ENCODE results near the gene ULK2. TPM values are rescaled to one million over a fixed set of nuclear protein-coding genes. Genes with fewer than 3 reads are reported as not detected.

The ULK2 gene
- total RNA-seq, 1 experiment from 2014 or later, result 22.8 TPM

DNA sequence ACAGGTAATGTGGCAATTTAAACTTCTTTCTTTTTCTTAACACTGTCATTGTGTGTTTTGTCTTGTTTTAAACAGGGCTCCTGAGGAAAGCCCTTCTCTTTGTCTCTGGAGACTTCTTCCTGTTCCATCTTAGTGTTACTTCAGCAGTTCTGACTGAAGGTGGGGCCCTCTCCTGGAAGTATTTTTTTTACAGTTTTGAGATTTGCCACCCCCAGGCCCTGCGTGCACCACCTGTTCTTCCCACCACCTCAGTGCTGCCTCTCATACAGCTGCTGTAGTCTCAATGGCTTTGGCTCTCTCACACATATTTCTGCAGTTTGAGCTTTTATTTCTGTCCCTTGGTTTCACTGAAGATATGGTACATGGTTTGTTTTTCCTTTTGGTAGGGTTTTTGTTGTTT is 67.2 kb downstream of the ULK2 start:
- ChIA-PET CTCF (no interaction called here), POLR2A (no interaction called here)
- Histone ChIP-seq H3K36me3 (ENCODE audit: control insufficient read depth, insufficient read depth, low read length) (peaks cover 9% of the 10 kb centered on the region), H3K4me3 (ENCODE audit: low read depth in 2 of 2, low read length in 2 of 2) (no peak overlapping the region), H3K9me3 (ENCODE audit: control insufficient read depth, insufficient read depth, low read depth, low read length) (no peaks in the 10 kb centered on the region), H3K4me1 (ENCODE audit: control insufficient read depth, insufficient read depth, low read length) (no peaks in the 10 kb centered on the region), H3K27ac (ENCODE audit: low read length) (no peak overlapping the region), H3K27me3 (ENCODE audit: control insufficient read depth, insufficient read depth, low read length) (no peaks in the 10 kb centered on the region)
- DNase-seq (ENCODE audit: low read depth, low spot score) (no peak), ATAC-seq (no peak)
- BruUV-seq (replicated peaks), result no TSS peak
- no peak for TF ChIP-seq TCF7L2 (IDR thresholded peaks at IDR 0.05; ENCODE audit: low read depth, low read length)
- TF ChIP-seq, protein P1, sequence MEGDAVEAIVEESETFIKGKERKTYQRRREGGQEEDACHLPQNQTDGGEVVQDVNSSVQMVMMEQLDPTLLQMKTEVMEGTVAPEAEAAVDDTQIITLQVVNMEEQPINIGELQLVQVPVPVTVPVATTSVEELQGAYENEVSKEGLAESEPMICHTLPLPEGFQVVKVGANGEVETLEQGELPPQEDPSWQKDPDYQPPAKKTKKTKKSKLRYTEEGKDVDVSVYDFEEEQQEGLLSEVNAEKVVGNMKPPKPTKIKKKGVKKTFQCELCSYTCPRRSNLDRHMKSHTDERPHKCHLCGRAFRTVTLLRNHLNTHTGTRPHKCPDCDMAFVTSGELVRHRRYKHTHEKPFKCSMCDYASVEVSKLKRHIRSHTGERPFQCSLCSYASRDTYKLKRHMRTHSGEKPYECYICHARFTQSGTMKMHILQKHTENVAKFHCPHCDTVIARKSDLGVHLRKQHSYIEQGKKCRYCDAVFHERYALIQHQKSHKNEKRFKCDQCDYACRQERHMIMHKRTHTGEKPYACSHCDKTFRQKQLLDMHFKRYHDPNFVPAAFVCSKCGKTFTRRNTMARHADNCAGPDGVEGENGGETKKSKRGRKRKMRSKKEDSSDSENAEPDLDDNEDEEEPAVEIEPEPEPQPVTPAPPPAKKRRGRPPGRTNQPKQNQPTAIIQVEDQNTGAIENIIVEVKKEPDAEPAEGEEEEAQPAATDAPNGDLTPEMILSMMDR (IDR thresholded peaks at IDR 0.05), result 0 out of 2 replicates have a peak, but pooled peaks have one; percentile 16
- intact Hi-C loops (cut with micrococcal nuclease; ENCODE audit: unreplicated experiment), result no loop called here
- in situ Hi-C loops (cut with HindIII; ENCODE audit: low pct_unique_long_range_greater_than_20kb, low sequenced_read_pairs), result no loop called here

- no peak overlapping the region for H3K27ac ChIP-seq (ENCODE audit: low read length)
- H3K4me3 ChIP-seq (ENCODE audit: low read depth in 2 of 2, low read length in 2 of 2), result no peak overlapping the region
- no peak for TF ChIP-seq TCF7L2 (IDR thresholded peaks at IDR 0.05; ENCODE audit: low read depth, low read length)
- no peak for TF ChIP-seq POLR2AphosphoS5 (IDR thresholded peaks at IDR 0.05; ENCODE audit: low read depth, low read length)
- no peak for TF ChIP-seq SIN3A (IDR thresholded peaks at IDR 0.05; ENCODE audit: borderline replicate concordance, insufficient read depth, low read depth, low read length)
- TF ChIP-seq, protein P1 (IDR thresholded peaks at IDR 0.05), result no peak
- TF ChIP-seq, protein P2, sequence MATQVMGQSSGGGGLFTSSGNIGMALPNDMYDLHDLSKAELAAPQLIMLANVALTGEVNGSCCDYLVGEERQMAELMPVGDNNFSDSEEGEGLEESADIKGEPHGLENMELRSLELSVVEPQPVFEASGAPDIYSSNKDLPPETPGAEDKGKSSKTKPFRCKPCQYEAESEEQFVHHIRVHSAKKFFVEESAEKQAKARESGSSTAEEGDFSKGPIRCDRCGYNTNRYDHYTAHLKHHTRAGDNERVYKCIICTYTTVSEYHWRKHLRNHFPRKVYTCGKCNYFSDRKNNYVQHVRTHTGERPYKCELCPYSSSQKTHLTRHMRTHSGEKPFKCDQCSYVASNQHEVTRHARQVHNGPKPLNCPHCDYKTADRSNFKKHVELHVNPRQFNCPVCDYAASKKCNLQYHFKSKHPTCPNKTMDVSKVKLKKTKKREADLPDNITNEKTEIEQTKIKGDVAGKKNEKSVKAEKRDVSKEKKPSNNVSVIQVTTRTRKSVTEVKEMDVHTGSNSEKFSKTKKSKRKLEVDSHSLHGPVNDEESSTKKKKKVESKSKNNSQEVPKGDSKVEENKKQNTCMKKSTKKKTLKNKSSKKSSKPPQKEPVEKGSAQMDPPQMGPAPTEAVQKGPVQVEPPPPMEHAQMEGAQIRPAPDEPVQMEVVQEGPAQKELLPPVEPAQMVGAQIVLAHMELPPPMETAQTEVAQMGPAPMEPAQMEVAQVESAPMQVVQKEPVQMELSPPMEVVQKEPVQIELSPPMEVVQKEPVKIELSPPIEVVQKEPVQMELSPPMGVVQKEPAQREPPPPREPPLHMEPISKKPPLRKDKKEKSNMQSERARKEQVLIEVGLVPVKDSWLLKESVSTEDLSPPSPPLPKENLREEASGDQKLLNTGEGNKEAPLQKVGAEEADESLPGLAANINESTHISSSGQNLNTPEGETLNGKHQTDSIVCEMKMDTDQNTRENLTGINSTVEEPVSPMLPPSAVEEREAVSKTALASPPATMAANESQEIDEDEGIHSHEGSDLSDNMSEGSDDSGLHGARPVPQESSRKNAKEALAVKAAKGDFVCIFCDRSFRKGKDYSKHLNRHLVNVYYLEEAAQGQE (IDR thresholded peaks at IDR 0.05; ENCODE audit: insufficient read depth in 1 of 2, low read depth in 2 of 2, low read length in 1 of 2), result no peak
- DNase-seq (ENCODE audit: low read depth, low spot score) (no peak), ATAC-seq (no peak)
- no TSS peak for BruUV-seq (replicated peaks)
- CTCF ChIA-PET, result no interaction called here
- POLR2A ChIA-PET, result no interaction called here
- H3K9me3 ChIP-seq (ENCODE audit: control insufficient read depth, insufficient read depth, low read depth, low read length), result no peaks in the 10 kb centered on the region
- no peaks in the 10 kb centered on the region for H3K4me1 ChIP-seq (ENCODE audit: control insufficient read depth, insufficient read depth, low read length)
- in situ Hi-C loops (cut with HindIII; ENCODE audit: low pct_unique_long_range_greater_than_20kb, low sequenced_read_pairs), result no loop called here
- peaks cover 9% of the 10 kb centered on the region for H3K36me3 ChIP-seq (ENCODE audit: control insufficient read depth, insufficient read depth, low read length)
- H3K27me3 ChIP-seq (ENCODE audit: control insufficient read depth, insufficient read depth, low read length), result no peaks in the 10 kb centered on the region
- intact Hi-C loops (cut with micrococcal nuclease; ENCODE audit: unreplicated experiment), result no loop called here
Observed at GRCh38 chr17:19799796-19800195, 67.9 kb downstream of the ULK2 start.

- ATAC-seq (no peak), DNase-seq (ENCODE audit: low read depth, low spot score) (no peak)
- H3K27me3 ChIP-seq (ENCODE audit: control insufficient read depth, insufficient read depth, low read length), result no peaks in the 10 kb centered on the region
- BruUV-seq (replicated peaks), result no TSS peak
- H3K36me3 ChIP-seq (ENCODE audit: control insufficient read depth, insufficient read depth, low read length), result peaks cover 9% of the 10 kb centered on the region
- in situ Hi-C loops (cut with HindIII; ENCODE audit: low pct_unique_long_range_greater_than_20kb, low sequenced_read_pairs), result no loop called here
- intact Hi-C loops (cut with micrococcal nuclease; ENCODE audit: unreplicated experiment), result no loop called here
- POLR2A ChIA-PET, result no interaction called here
- TF ChIP-seq TCF7L2 (IDR thresholded peaks at IDR 0.05; ENCODE audit: low read depth, low read length) (no peak), SIN3A (IDR thresholded peaks at IDR 0.05; ENCODE audit: borderline replicate concordance, insufficient read depth, low read depth, low read length) (no peak), POLR2AphosphoS5 (IDR thresholded peaks at IDR 0.05; ENCODE audit: low read depth, low read length) (no peak)
- TF ChIP-seq, protein P1 (IDR thresholded peaks at IDR 0.05), result no peak
- TF ChIP-seq, protein P2 (IDR thresholded peaks at IDR 0.05; ENCODE audit: insufficient read depth in 1 of 2, low read depth in 2 of 2, low read length in 1 of 2), result no peak
- H3K4me3 ChIP-seq (ENCODE audit: low read depth in 2 of 2, low read length in 2 of 2), result no peak overlapping the region
- no peaks in the 10 kb centered on the region for H3K4me1 ChIP-seq (ENCODE audit: control insufficient read depth, insufficient read depth, low read length)
- H3K9me3 ChIP-seq (ENCODE audit: control insufficient read depth, insufficient read depth, low read depth, low read length), result no peaks in the 10 kb centered on the region
- CTCF ChIA-PET, result no interaction called here
- H3K27ac ChIP-seq (ENCODE audit: low read length), result no peak overlapping the region
Observed at GRCh38 chr17:19796457-19796856, 71.3 kb downstream of the ULK2 start.

Data from Panc1 (cell line).